22Rv1 (cell line): ENCODE measurements around the gene TTC9.

Source experiments
- CTCF ChIP-seq: fragments of 450-650 bp; IDR thresholded peaks from 2 replicates; pipeline ENCODE4 v1.5.1; 2017; ENCODE audit warnings: mild to moderate bottlenecking
- ZFX ChIP-seq: fragments of 450-650 bp; IDR thresholded peaks from 2 replicates; pipeline ENCODE4 v1.6.1; 2017; ENCODE audit warnings: antibody characterized with exemption, borderline replicate concordance

DNA sequence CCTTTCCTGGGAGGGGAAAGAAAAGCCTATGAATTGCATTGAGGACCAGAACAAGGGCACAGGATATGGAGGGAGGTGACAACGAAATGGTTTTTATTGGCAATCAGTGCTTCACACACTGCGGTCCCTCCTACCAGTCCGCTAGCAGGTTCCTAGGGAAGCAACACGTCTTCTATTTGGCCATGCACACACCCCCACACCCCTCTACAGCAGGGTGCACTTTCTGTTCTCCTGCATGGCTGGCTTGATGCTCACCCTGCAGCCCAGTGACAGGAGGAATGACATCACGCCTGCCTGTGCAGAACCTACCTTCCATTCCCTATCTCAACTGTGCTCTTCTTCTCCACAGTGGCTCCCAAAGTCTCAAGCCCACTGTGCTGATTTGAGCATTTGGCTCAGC, 57.9 kb downstream of the TTC9 start:
- TF ChIP-seq CTCF (no peak), ZFX (no peak)
